Activated T-cell treated with anti-CD3 and anti-CD28 coated beads, Interleukin-2, amount 50 U/mL, for 1 hour (primary cell): ENCODE data around the gene MLEC.
"Not testable (repeated sequence)": the region's sequence is repeated elsewhere in the genome, so short reads cannot be mapped to it uniquely, and the experiment has no call there.

ENCODE experiments used
- DNase-seq: peaks from one replicate; pipeline ENCODE4 v3.0.0-alpha.2; 2020

Gene MLEC

GRCh38 chr12:120724720-120725119 is 37.8 kb downstream of the MLEC start:
- DNase-seq, result no peak

GRCh38 chr12:120725151-120725658 is 38.3 kb downstream of the MLEC start:
- no peak for DNase-seq

GRCh38 chr12:120725659-120726509 is 38.9 kb downstream of the MLEC start, which contains the start of gene ACADS:
ACADS (plus strand) TSS chr12:120725826; CDS start chr12:120725886, 60 bp downstream.
- DNase-seq, result peak; percentile 92

- no peak for DNase-seq
These were observed 39.5 kb downstream of the MLEC start for GRCh38 chr12:120726510-120726793.

GRCh38 chr12:120726961-120727360 is 40.0 kb downstream of the MLEC start:
- DNase-seq, result no peak

GRCh38 chr12:120732198-120732597 is 45.2 kb downstream of the MLEC start:
- not testable (repeated sequence) for DNase-seq

- DNase-seq, result no peak
These were observed 46.6 kb downstream of the MLEC start for GRCh38 chr12:120733574-120733973.

- no peak for DNase-seq
These were observed 47.3 kb downstream of the MLEC start for GRCh38 chr12:120734210-120734609.

- no peak for DNase-seq
These were observed 48.2 kb downstream of the MLEC start for GRCh38 chr12:120735181-120735580.

- DNase-seq, result no peak
These were observed 49.7 kb downstream of the MLEC start for GRCh38 chr12:120736404-120737331.

GRCh38 chr12:120737557-120738251 is 50.8 kb downstream of the MLEC start:
- DNase-seq, result no peak

- no peak for DNase-seq
These were observed 51.5 kb downstream of the MLEC start for GRCh38 chr12:120738252-120739030.

GRCh38 chr12:120739031-120739762 is 52.2 kb downstream of the MLEC start:
- no peak for DNase-seq

- no peak for DNase-seq
These were observed 53.1 kb downstream of the MLEC start for GRCh38 chr12:120739821-120740613.

GRCh38 chr12:120740871-120741270 is 53.9 kb downstream of the MLEC start:
- no peak for DNase-seq

- DNase-seq, result no peak
These were observed 54.8 kb downstream of the MLEC start for GRCh38 chr12:120741476-120742421.

GRCh38 chr12:120744922-120745493 is 58.1 kb downstream of the MLEC start:
- no peak for DNase-seq

- no peak for DNase-seq
These were observed 61.3 kb downstream of the MLEC start for GRCh38 chr12:120748242-120748641.

- no peak for DNase-seq
These were observed 62.3 kb downstream of the MLEC start for GRCh38 chr12:120749256-120749655.
